ENCODE measurements around the gene FOXP2. TPM values are rescaled to one million over a fixed set of nuclear protein-coding genes. Genes with fewer than 3 reads are reported as not detected.

FOXP2 gene
- total RNA-seq, 2 experiments from 2014 or later, result not detected

DNA sequence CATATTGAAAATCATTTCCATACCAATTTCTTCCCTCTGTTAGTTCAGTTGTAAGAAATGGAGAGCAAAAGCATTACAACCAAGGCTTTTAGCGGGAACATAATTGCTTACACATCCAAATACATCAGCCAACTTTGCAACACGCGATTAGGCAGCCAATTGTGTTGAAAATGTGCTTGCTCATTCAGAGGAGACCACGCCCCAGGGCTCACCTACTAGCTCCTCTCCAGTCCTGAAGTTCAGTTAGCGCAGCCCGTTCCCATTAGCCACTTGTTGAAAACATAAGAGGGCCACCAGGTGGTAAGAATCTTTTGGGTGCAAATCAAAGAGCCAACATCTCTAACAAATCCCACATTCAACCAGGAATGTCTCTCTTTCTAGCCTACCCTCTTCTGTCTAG is 294.0 kb downstream of the FOXP2 start:
- Histone ChIP-seq H3K4me3 (ENCODE audit: low read depth, low read length, poor library complexity, severe bottlenecking) (no peak overlapping the region), H2AFZ (ENCODE audit: low read length) (no peak overlapping the region), H3K27ac (ENCODE audit: low read depth, low read length, poor library complexity, severe bottlenecking) (no peak overlapping the region), H3K9me2 (ENCODE audit: insufficient read depth, low read length) (no peaks in the 10 kb centered on the region), H3K9me3 (ENCODE audit: low read length) (no peaks in the 10 kb centered on the region), H3K4me2 (ENCODE audit: low read length) (no peak overlapping the region), H4K20me1 (ENCODE audit: insufficient read depth, low read length) (no peaks in the 10 kb centered on the region), H3K36me3 (ENCODE audit: insufficient read depth, low read length) (no peaks in the 10 kb centered on the region), H3K79me2 (ENCODE audit: insufficient read depth, low read depth, low read length) (no peaks in the 10 kb centered on the region), H3K4me1 (ENCODE audit: insufficient read depth, low read length, poor library complexity, severe bottlenecking) (no peaks in the 10 kb centered on the region)
- BruUV-seq (replicated peaks), result no TSS peak
- no peak for DNase-seq (ENCODE audit: low spot score)
- intact Hi-C loops (cut with micrococcal nuclease; ENCODE audit: unreplicated experiment), result no loop called here
- ChIA-PET CTCF (ENCODE audit: unreplicated experiment) (no interaction called here), POLR2A (no interaction called here)
- no peak for TF ChIP-seq EZH2phosphoT487 (IDR thresholded peaks at IDR 0.05; ENCODE audit: borderline replicate concordance, low read depth, low read length)

DNA sequence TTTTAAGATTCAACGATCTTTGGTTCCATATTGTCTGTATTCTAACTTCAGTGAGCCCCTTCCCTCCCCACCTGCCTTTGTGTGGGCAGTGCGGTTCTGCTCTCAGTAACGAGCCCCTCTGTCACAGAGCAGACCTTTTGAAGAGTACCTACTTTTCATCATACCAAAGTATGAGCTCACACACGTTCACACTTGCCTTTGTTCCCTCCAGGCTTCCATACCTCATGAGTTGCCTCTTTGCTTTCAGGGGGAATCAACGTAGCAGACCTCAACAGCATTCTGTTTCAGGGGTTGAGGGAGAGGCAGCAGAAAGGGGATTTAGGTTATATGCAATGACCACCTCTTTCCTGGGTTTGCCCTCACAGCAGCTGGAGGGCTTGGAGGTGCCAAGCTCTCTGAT is 295.9 kb downstream of the FOXP2 start:
- H3K4me2 ChIP-seq (ENCODE audit: low read length), result no peak overlapping the region
- no peaks in the 10 kb centered on the region for H3K9me2 ChIP-seq (ENCODE audit: insufficient read depth, low read length)
- no peak overlapping the region for H3K27ac ChIP-seq (ENCODE audit: low read depth, low read length, poor library complexity, severe bottlenecking)
- POLR2A ChIA-PET, result no interaction called here
- no peaks in the 10 kb centered on the region for H4K20me1 ChIP-seq (ENCODE audit: insufficient read depth, low read length)
- H2AFZ ChIP-seq (ENCODE audit: low read length), result no peak overlapping the region
- CTCF ChIA-PET (ENCODE audit: unreplicated experiment), result no interaction called here
- BruUV-seq (replicated peaks), result no TSS peak
- no peaks in the 10 kb centered on the region for H3K79me2 ChIP-seq (ENCODE audit: insufficient read depth, low read depth, low read length)
- H3K9me3 ChIP-seq (ENCODE audit: low read length), result no peaks in the 10 kb centered on the region
- H3K4me1 ChIP-seq (ENCODE audit: insufficient read depth, low read length, poor library complexity, severe bottlenecking), result no peaks in the 10 kb centered on the region
- H3K4me3 ChIP-seq (ENCODE audit: low read depth, low read length, poor library complexity, severe bottlenecking), result no peak overlapping the region
- no peak for DNase-seq (ENCODE audit: low spot score)
- no peak for TF ChIP-seq EZH2phosphoT487 (IDR thresholded peaks at IDR 0.05; ENCODE audit: borderline replicate concordance, low read depth, low read length)
- TF ChIP-seq, protein P1, sequence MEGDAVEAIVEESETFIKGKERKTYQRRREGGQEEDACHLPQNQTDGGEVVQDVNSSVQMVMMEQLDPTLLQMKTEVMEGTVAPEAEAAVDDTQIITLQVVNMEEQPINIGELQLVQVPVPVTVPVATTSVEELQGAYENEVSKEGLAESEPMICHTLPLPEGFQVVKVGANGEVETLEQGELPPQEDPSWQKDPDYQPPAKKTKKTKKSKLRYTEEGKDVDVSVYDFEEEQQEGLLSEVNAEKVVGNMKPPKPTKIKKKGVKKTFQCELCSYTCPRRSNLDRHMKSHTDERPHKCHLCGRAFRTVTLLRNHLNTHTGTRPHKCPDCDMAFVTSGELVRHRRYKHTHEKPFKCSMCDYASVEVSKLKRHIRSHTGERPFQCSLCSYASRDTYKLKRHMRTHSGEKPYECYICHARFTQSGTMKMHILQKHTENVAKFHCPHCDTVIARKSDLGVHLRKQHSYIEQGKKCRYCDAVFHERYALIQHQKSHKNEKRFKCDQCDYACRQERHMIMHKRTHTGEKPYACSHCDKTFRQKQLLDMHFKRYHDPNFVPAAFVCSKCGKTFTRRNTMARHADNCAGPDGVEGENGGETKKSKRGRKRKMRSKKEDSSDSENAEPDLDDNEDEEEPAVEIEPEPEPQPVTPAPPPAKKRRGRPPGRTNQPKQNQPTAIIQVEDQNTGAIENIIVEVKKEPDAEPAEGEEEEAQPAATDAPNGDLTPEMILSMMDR (conservative IDR thresholded peaks at IDR 0.05; ENCODE audit: low read length), result no peak
- intact Hi-C loops (cut with micrococcal nuclease; ENCODE audit: unreplicated experiment), result no loop called here
- H3K36me3 ChIP-seq (ENCODE audit: insufficient read depth, low read length), result no peaks in the 10 kb centered on the region

DNA sequence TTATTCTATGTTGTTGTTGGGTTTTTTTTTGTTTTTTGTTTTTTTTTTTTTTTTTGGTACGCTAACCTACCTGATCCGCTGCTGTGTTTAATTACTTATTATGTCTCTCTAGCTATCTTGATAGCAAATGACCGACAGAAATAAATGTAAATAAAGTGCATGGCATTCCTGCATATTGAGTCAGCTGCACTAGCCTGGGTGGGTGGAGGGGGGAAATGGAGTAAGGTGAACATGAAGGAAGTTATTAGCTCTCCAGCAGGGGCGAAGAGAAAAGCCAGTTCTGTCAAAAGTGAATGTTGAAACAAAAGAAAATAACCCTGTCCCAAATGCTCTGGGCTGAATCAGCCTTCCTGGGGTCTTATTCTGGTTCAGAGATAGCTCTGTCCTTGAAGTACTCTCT is 296.6 kb downstream of the FOXP2 start:
- no peaks in the 10 kb centered on the region for H3K9me2 ChIP-seq (ENCODE audit: insufficient read depth, low read length)
- DNase-seq (ENCODE audit: low spot score), result no peak
- POLR2A ChIA-PET, result interaction anchor here (0.7 kb wide), 1 partner anchor 557 kb away, joined by 3 read pairs; no protein-coding TSS in a partner anchor
- CTCF ChIA-PET (ENCODE audit: unreplicated experiment), result no interaction called here
- no peaks in the 10 kb centered on the region for H3K79me2 ChIP-seq (ENCODE audit: insufficient read depth, low read depth, low read length)
- no peak overlapping the region for H2AFZ ChIP-seq (ENCODE audit: low read length)
- TF ChIP-seq, protein P1 (conservative IDR thresholded peaks at IDR 0.05; ENCODE audit: low read length), result no peak
- TF ChIP-seq EZH2phosphoT487 (IDR thresholded peaks at IDR 0.05; ENCODE audit: borderline replicate concordance, low read depth, low read length), result no peak
- no peak overlapping the region for H3K4me2 ChIP-seq (ENCODE audit: low read length)
- intact Hi-C loops (cut with micrococcal nuclease; ENCODE audit: unreplicated experiment), result no loop called here
- BruUV-seq (replicated peaks), result no TSS peak
- H3K36me3 ChIP-seq (ENCODE audit: insufficient read depth, low read length), result no peaks in the 10 kb centered on the region
- no peaks in the 10 kb centered on the region for H3K9me3 ChIP-seq (ENCODE audit: low read length)
- no peaks in the 10 kb centered on the region for H4K20me1 ChIP-seq (ENCODE audit: insufficient read depth, low read length)
- no peak overlapping the region for H3K4me3 ChIP-seq (ENCODE audit: low read depth, low read length, poor library complexity, severe bottlenecking)
- no peaks in the 10 kb centered on the region for H3K4me1 ChIP-seq (ENCODE audit: insufficient read depth, low read length, poor library complexity, severe bottlenecking)
- H3K27ac ChIP-seq (ENCODE audit: low read depth, low read length, poor library complexity, severe bottlenecking), result no peak overlapping the region

All from OCI-LY7 (cell line).